ENCODE measurements around the gene FMN2. TPM values are rescaled to one million over a fixed set of nuclear protein-coding genes. Genes with fewer than 3 reads are reported as not detected.

The FMN2 gene
- 15.6 and 15.7 TPM in 2 replicates for total RNA-seq (2014; rRNA removed; shearing (Covaris generic); ENCODE audit: low replicate concordance)

- Histone ChIP-seq H3K27me3 (no peaks in the 10 kb centered on the region), H3K9me3 (peaks cover 3% of the 10 kb centered on the region; the same call in 1 of the 2 replicates), H3K4me3 (peak within 1 kb of the TSS; percentile 68), H3K36me3 (peaks cover 21% of the 10 kb centered on the region)
- peak; percentile 92 for DNase-seq
Measured at GRCh38 chr1:240091614-240092300, at the start of gene FMN2. FMN2 (plus strand) TSS chr1:240091883; CDS start chr1:240092110, 227 bp downstream.

DNA sequence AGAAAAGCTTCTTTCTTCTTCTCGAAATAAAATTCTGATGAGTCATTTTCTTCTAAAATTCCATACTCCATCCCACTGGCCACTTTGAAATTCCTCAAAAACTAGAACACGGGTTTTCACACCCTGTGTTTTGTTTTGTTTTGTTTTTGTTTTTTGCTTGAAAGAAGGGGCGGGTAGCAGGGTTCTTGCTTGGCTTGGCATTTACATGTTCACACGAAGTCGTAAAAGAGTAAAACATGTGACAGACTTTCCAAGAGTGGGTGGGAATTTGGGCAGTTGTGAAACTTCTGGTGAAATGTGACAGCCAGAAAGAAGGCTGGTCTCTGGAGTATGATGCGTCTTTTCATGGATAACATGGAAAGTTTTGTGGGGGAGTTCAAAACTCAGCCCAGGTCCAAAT is 47.1 kb upstream of the FMN2 start:
- no peaks in the 10 kb centered on the region for H3K36me3 ChIP-seq
- H3K9me3 ChIP-seq, result no peaks in the 10 kb centered on the region
- H3K27me3 ChIP-seq, result no peaks in the 10 kb centered on the region
- H3K4me3 ChIP-seq, result no peak overlapping the region
- no peak for DNase-seq

GRCh38 chr1:240046000-240046399 is 45.7 kb upstream of the FMN2 start:
- no peak for DNase-seq
- H3K9me3 ChIP-seq, result no peaks in the 10 kb centered on the region
- no peaks in the 10 kb centered on the region for H3K36me3 ChIP-seq

DNA sequence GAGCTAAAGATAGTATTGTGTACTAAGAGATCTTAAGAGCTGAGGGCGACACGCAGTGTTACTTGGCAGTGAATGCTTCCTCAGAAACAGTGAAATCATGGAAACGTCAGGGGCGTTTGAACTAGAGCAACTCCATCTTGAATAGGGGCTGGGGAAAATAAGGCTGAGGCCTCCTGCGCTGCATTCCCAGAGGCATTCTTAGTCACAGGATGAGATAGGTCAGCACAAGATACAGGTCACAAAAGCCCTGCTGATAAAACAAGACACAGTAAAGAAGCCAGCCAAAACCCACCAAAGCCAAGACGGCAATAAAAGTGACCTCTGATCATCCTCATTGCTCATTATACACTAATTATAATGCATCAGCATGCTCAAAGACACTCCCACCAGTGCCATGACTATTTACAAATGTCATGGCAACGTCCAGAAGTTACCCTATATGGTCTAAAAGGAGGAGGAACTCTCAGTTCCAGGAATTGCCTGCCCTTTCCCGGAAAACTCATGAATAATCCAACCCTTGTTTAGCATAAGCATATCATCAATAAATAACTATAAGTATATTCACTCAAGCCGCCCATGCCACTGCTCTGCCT is 37.5 kb upstream of the FMN2 start:
- Histone ChIP-seq H3K27me3 (no peaks in the 10 kb centered on the region), H3K36me3 (no peaks in the 10 kb centered on the region), H3K9me3 (no peaks in the 10 kb centered on the region), H3K4me3 (no peak overlapping the region)
- DNase-seq, result no peak

More at GRCh38 chr1:240046000-240046399, 45.7 kb upstream of the FMN2 start:
- Histone ChIP-seq H3K4me3 (no peak overlapping the region), H3K27me3 (no peaks in the 10 kb centered on the region)

GRCh38 chr1:240055936-240056335 is 35.7 kb upstream of the FMN2 start:
- H3K36me3 ChIP-seq, result no peaks in the 10 kb centered on the region
- no peaks in the 10 kb centered on the region for H3K9me3 ChIP-seq
- no peaks in the 10 kb centered on the region for H3K27me3 ChIP-seq
- no peak for DNase-seq
- H3K4me3 ChIP-seq, result no peak overlapping the region

- no peak for DNase-seq
- no peaks in the 10 kb centered on the region for H3K9me3 ChIP-seq
- H3K4me3 ChIP-seq, result no peak overlapping the region
- H3K36me3 ChIP-seq, result no peaks in the 10 kb centered on the region
- H3K27me3 ChIP-seq, result no peaks in the 10 kb centered on the region
Measured at GRCh38 chr1:240056350-240056749, 35.3 kb upstream of the FMN2 start.

GRCh38 chr1:240058049-240058448 is 33.6 kb upstream of the FMN2 start:
- DNase-seq, result no peak
- H3K27me3 ChIP-seq, result no peaks in the 10 kb centered on the region
- no peaks in the 10 kb centered on the region for H3K36me3 ChIP-seq
- H3K4me3 ChIP-seq, result no peak overlapping the region
- H3K9me3 ChIP-seq, result no peaks in the 10 kb centered on the region

- Histone ChIP-seq H3K9me3 (no peaks in the 10 kb centered on the region), H3K27me3 (no peaks in the 10 kb centered on the region), H3K36me3 (no peaks in the 10 kb centered on the region), H3K4me3 (no peak overlapping the region)
- DNase-seq, result no peak
Measured at GRCh38 chr1:240068961-240069360, 22.7 kb upstream of the FMN2 start.

GRCh38 chr1:240070188-240070587 is 21.5 kb upstream of the FMN2 start:
- H3K27me3 ChIP-seq, result no peaks in the 10 kb centered on the region
- H3K36me3 ChIP-seq, result no peaks in the 10 kb centered on the region
- DNase-seq, result no peak
- H3K4me3 ChIP-seq, result no peak overlapping the region
- no peaks in the 10 kb centered on the region for H3K9me3 ChIP-seq

DNA sequence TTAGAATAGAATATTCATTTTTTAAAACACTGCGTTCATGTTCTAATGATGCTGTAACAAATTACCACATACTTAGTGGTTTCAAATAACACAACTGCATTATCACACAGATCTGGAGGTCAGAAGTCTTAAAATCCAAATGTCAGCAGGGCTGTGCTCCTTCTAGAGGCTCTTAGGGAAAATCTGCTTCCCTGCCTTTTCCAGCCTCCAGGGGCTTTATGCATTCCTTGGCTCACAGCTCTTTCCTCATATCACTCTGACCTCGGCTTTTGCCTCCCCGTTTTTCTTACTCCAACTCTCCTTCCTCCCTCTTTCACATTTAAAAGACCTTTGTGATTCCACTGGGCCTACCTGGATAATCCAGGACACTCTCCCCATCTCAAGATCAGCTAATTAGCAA is 18.6 kb upstream of the FMN2 start:
- no peak overlapping the region for H3K4me3 ChIP-seq
- H3K36me3 ChIP-seq, result no peaks in the 10 kb centered on the region
- no peak for DNase-seq
- H3K27me3 ChIP-seq, result no peaks in the 10 kb centered on the region
- H3K9me3 ChIP-seq, result no peaks in the 10 kb centered on the region

DNA sequence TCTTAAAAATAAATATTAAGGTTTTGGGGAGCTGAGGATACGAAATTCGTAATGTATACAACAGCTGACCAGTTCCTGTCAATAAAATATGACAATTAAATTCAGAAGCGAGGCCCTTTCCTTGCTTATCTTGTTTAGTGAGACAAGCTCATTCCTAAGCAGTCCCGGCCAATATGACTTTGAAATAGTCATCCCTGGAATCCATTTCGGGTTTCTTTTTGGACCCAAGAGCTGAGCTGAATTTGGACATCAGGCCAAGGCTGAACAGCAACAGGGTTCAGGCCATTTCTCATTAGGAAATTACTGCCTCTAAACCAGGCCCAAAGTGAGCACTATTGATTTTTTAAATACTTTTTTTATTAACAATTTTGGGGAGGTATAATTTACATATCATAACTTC is 17.3 kb upstream of the FMN2 start:
- H3K27me3 ChIP-seq, result no peaks in the 10 kb centered on the region
- DNase-seq, result no peak

DNA sequence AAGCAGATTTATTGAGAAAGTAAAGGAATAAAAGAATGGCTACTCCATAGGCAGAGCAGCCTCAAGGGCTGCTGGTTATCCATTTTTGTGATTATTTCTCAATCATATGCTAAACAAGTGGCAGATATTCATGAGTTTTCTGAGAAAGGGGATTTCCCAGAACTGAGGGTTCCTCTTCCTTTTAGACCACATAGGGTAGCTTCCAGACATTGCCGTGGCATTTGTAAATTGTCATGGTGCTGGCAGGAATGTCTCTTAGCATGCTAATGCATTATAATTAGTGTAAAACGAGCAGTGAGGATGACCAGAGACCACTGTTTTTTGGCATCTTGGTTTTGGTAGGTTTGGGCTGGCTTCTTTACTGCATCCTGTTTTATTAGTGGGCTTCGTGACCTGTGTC is 16.8 kb upstream of the FMN2 start:
- Histone ChIP-seq H3K4me3 (no peak overlapping the region), H3K36me3 (no peaks in the 10 kb centered on the region)

More for the DNA sequence above, 17.3 kb upstream of the FMN2 start:
- no peaks in the 10 kb centered on the region for H3K36me3 ChIP-seq
- no peak overlapping the region for H3K4me3 ChIP-seq
- H3K9me3 ChIP-seq, result peaks cover 6% of the 10 kb centered on the region; the same call in 1 of the 2 replicates

GRCh38 chr1:240084337-240084736 is 7.3 kb upstream of the FMN2 start:
- no peak for DNase-seq
- no peaks in the 10 kb centered on the region for H3K36me3 ChIP-seq
- peaks cover 8% of the 10 kb centered on the region for H3K9me3 ChIP-seq
- H3K4me3 ChIP-seq, result no peak overlapping the region
- H3K27me3 ChIP-seq, result no peaks in the 10 kb centered on the region

More for the DNA sequence above, 16.8 kb upstream of the FMN2 start:
- H3K9me3 ChIP-seq, result peaks cover 9% of the 10 kb centered on the region
- no peak for DNase-seq
- H3K27me3 ChIP-seq, result no peaks in the 10 kb centered on the region

GRCh38 chr1:240084749-240085148 is 6.9 kb upstream of the FMN2 start:
- no peaks in the 10 kb centered on the region for H3K27me3 ChIP-seq
- peaks cover 6% of the 10 kb centered on the region; the same call in 1 of the 2 replicates for H3K9me3 ChIP-seq
- no peak overlapping the region for H3K4me3 ChIP-seq
- no peak for DNase-seq
- no peaks in the 10 kb centered on the region for H3K36me3 ChIP-seq

- Histone ChIP-seq H3K27me3 (no peaks in the 10 kb centered on the region), H3K4me3 (no peak overlapping the region), H3K36me3 (no peaks in the 10 kb centered on the region), H3K9me3 (peaks cover 3% of the 10 kb centered on the region; the same call in 1 of the 2 replicates)
- DNase-seq, result no peak
Measured at GRCh38 chr1:240086726-240087125, 5.0 kb upstream of the FMN2 start.

- no peak overlapping the region for H3K4me3 ChIP-seq
- peaks cover 3% of the 10 kb centered on the region; the same call in 1 of the 2 replicates for H3K9me3 ChIP-seq
- DNase-seq, result no peak
Measured at GRCh38 chr1:240090014-240090413, 1.7 kb upstream of the FMN2 start.

GRCh38 chr1:240090957-240091600 is 604 bp upstream of the FMN2 start:
- Histone ChIP-seq H3K4me3 (peak overlapping the region; percentile 68), H3K36me3 (peaks cover 14% of the 10 kb centered on the region), H3K27me3 (no peaks in the 10 kb centered on the region), H3K9me3 (peaks cover 3% of the 10 kb centered on the region; the same call in 1 of the 2 replicates)
- no peak for DNase-seq

More at GRCh38 chr1:240090014-240090413, 1.7 kb upstream of the FMN2 start:
- Histone ChIP-seq H3K36me3 (peaks cover 12% of the 10 kb centered on the region), H3K27me3 (no peaks in the 10 kb centered on the region)

Data from MG63 (cell line).